Epithelial cell of proximal tubule (primary cell): Measurements from ENCODE around the gene GNAI2. TPM values are rescaled to one million over a fixed set of nuclear protein-coding genes. Genes with fewer than 3 reads are reported as not detected.
"Not testable (repeated sequence)": the region's sequence is repeated elsewhere in the genome, so short reads cannot be mapped to it uniquely, and the experiment has no call there.

Experiments used
- DNase-seq: peaks from one replicate; pipeline ENCODE4 v3.0.0-alpha.2; 2011; ENCODE audit warnings: low read depth
- H3K4me3 ChIP-seq: 2 replicates; pipeline ENCODE4 v1.5.1; 2011; ENCODE audit warnings: low read depth, mild to moderate bottlenecking, low read length
- CTCF ChIP-seq: conservative IDR thresholded peaks from 2 replicates; pipeline ENCODE4 v1.5.1; 2012; ENCODE audit warnings: low read depth, mild to moderate bottlenecking, low read length
- total RNA-seq: library from RNA; depleted of rRNA; stranded (reverse); fragments of >200 nt; gene quantifications from 2 replicates; pipeline ENCODE4 v1.2.3, GENCODE V29; 2015

Gene GNAI2
- total RNA-seq, 1 donor from 2014 or later: 264 TPM

DNA sequence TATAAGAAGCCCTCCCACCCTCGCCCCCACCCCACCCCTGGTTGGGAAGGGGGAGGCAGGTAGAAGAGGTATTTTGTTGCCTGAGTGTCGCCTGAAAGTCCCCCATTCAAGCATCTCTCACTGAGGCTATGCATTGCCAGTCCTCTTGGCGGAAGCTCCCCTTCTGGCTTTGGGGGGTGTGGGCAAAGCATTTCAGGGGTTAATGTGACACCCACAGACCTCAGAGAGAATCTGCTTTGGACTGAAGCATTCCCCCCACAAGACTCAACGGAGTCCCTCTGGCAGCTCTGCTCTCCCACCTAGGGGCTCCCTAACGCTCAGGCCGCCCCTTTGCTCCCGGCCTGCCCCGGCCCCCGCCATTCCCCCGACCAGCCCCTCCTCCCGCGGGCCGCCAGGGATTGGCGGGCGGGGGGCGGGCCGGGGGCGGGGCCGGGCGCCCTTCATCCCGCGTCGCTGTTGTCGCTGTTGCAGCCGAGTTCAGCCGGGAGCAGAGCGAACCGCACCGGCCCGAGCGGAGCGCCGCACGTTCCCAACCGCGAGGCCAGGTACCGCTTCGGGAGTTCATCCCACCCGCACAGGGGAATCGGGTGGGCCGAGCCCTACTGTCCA is 31.1 kb upstream of the GNAI2 start, which contains the start of gene SLC38A3:
Gene SLC38A3 (plus strand): TSS at position 468 of the 609 bp plus-strand sequence. CDS start 8,929 bp downstream, outside the sequence.
- no peak for DNase-seq
- TF ChIP-seq CTCF: no peak
- H3K4me3 ChIP-seq: peak within 1 kb of the TSS; percentile 34

DNA sequence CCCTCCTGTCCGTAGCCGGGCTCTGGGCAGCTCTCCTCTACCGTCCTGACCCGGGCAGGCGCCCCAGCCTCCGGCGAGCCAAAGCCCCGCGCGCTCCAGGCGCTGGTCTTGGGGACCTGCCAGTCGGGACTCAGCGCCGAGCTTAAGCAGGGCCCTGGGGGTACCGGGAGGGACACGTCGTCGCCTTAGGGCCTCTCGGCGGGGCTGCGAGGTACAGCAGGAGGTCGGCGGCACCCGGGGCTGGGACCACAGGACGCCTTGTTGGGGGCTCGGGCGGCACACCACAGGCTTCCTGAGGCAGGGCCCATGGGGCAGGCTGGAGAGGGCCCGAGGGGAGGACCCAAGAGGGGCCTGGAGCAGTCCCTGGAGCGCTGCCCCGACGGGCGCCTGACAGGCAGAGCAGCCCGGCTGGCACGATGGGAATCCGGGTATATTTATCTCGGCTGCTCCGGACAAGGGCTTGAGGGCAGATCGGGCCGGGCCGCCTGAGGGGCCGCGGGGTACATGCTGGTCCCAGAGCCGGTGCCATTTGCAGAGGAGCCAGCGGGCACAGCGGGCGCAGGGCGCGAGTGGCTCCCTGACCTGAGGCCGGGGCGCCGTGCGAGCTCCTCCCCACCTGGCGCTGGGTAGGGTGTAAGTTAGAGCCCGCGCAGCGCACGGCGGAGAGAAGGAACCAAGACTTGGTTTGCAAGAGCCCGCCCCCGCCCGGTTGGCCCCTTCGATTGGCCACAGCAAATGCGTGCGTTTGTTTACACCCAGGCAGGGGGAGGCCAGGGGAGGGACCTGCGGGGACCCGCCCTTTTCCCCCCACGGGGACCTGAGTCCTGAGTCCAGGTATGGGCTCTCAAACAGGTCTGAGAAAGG is 30.4 kb upstream of the GNAI2 start:
- TF ChIP-seq CTCF: no peak
- H3K4me3 ChIP-seq: peak overlapping the region; percentile 34
- DNase-seq: no peak

DNA sequence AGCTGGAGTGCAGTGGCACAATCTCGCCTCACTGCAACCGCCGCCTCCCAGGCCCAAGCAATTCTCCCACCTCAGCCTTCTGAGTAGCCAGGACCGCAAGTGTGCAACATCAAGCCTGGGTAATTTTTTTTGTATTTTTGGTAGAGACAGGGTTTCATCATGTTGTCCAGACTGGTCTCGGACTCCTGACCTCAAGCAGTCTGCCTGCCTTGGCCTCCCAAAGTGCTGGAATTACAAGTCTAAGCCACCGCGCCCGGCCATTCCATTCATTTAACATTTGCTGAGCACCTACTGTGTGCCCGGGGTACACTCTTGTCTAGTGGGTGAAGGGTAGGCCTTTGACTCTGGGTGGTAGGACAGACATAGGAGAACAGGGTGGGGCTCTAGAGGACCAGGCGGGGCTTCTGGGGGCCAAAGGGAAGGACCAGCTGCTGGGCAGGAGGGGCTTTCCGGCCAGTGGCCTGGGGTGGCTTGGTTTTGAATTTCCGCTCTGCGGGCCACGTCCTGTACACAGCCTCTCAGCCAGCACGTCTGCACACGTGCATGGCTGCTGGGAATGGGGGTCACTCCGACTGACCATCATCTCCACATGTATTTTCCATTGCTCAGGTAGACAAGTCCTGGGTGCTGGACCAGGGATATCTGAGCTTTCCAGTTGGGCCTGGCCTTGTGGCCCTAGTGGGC is 28.5 kb upstream of the GNAI2 start:
- DNase-seq: no peak
- no peak overlapping the region for H3K4me3 ChIP-seq
- no peak for TF ChIP-seq CTCF

- no peak overlapping the region for H3K4me3 ChIP-seq
- TF ChIP-seq CTCF: no peak
- DNase-seq: no peak
Observed at GRCh38 chr3:50208677-50209344, 27.2 kb upstream of the GNAI2 start.

DNA sequence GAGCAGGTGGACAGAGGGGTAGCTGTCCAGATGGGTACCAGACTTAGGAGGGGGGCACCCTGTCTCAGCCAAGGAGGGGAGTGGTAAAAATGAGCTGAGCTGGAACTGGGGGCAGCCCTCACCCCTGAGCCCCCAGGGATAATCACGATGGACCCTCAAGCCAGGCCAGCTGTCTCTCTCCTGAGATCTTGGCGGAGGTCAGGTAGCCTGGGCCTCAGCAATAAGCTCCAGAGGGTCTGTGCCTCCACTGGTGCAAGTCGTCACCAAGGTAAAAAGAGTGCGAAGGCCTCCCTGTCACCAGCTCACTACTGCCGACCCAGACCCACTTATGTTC is 25.9 kb upstream of the GNAI2 start:
- TF ChIP-seq CTCF: no peak
- H3K4me3 ChIP-seq: no peak overlapping the region
- no peak for DNase-seq

GRCh38 chr3:50210510-50211367 is 25.3 kb upstream of the GNAI2 start:
- no peak overlapping the region for H3K4me3 ChIP-seq
- no peak for DNase-seq
- no peak for TF ChIP-seq CTCF

- not testable (repeated sequence) for H3K4me3 ChIP-seq, DNase-seq
Observed at GRCh38 chr3:50211368-50211717, 24.7 kb upstream of the GNAI2 start.
